Thymus (tissue), 11 donors: ENCODE results near the gene CNTN3. TPM values are rescaled to one million over a fixed set of nuclear protein-coding genes. Genes with fewer than 3 reads are reported as not detected.

Experiments used
- DNase-seq, 9 donors: peaks; one replicate each; pipeline ENCODE4 v3.0.0-alpha.2; 2013; ENCODE audit warnings: low spot score in 9 of 9, low read depth in 6 of 9, missing footprints in 1 of 9
- H3K27ac ChIP-seq, 2 donors: one replicate each; pipeline ENCODE4 v1.5.1; 2013; ENCODE audit warnings: control low read depth in 1 of 2, low read depth in 1 of 2, low read length in 1 of 2, mild to moderate bottlenecking in 1 of 2, moderate library complexity in 1 of 2
- H3K27me3 ChIP-seq, 2 donors: one replicate each; pipeline ENCODE4 v1.5.1; 2013; ENCODE audit warnings: low read length in 1 of 2; ENCODE audit not compliant: control insufficient read depth in 2 of 2, insufficient read depth in 1 of 2
- H3K36me3 ChIP-seq, 2 donors: one replicate each; pipeline ENCODE4 v1.5.1; 2013; ENCODE audit warnings: low read length in 1 of 2, mild to moderate bottlenecking in 1 of 2, moderate library complexity in 1 of 2; ENCODE audit not compliant: control insufficient read depth in 2 of 2, insufficient read depth in 2 of 2
- H3K4me1 ChIP-seq, 2 donors: one replicate each; pipeline ENCODE4 v1.5.1; 2013; ENCODE audit warnings: low read length in 2 of 2; ENCODE audit not compliant: control insufficient read depth in 2 of 2, insufficient read depth in 2 of 2
- H3K4me3 ChIP-seq, 2 donors: one replicate each; pipeline ENCODE4 v1.5.1; 2013; ENCODE audit warnings: low read length in 2 of 2, control low read depth in 1 of 2, mild to moderate bottlenecking in 1 of 2
- H3K9me3 ChIP-seq, 2 donors: one replicate each; pipeline ENCODE4 v1.5.1; 2013; ENCODE audit warnings: low read length in 1 of 2, mild to moderate bottlenecking in 1 of 2; ENCODE audit not compliant: control insufficient read depth in 2 of 2, insufficient read depth in 1 of 2
- WGBS: extraction: QIAGEN DNeasy Blood & Tissue Kit; methylation state at CpG from one replicate; pipeline ENCODE4 v1.1.7; 2013; 5-methylcytosine and 5-hydroxymethylcytosine counted together
- polyA plus RNA-seq: library from polyadenylated mRNA; stranded (reverse); fragments of 200-250 nt; gene quantifications from one replicate; pipeline ENCODE4 v1.2.3, GENCODE V29; 2013
- total RNA-seq: library from RNA; stranded (reverse); fragments of 120-200 nt; gene quantifications from one replicate; pipeline ENCODE4 v1.2.4, GENCODE V29; 2013
- donor health status: healthy.

The CNTN3 gene
- total and polyA plus RNA-seq, 2 donors = 2.1 to 3.7 TPM

DNA sequence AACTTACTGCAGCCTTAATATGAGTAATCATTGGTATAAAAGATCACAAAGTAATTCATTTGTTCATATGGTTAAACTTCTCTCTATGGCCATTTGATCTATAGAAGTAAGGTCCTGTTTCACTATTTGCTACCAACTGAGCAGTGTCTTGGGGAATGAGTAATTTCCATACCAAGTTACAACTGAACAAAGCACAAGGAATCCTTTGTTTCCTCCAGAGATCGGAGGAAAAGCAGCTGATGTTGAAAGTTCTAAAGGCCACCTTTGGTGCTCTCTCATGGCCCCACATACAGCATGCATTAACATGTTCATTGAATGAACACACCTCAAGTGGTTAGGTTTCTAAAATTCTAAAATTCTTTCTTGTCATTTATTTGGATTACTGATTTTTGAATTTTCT lies 7.1 kb upstream of the CNTN3 start:
- H3K4me3 ChIP-seq = no peak overlapping the region
- no peaks in the 10 kb centered on the region for H3K9me3 ChIP-seq
- H3K27me3 ChIP-seq = no peaks in the 10 kb centered on the region
- H3K36me3 ChIP-seq = no peaks in the 10 kb centered on the region
- H3K27ac ChIP-seq = no peak overlapping the region
- WGBS = 43% methylated on average over 1 of the region's 1 CpG
- no peak for DNase-seq
- H3K4me1 ChIP-seq = no peaks in the 10 kb centered on the region

DNA sequence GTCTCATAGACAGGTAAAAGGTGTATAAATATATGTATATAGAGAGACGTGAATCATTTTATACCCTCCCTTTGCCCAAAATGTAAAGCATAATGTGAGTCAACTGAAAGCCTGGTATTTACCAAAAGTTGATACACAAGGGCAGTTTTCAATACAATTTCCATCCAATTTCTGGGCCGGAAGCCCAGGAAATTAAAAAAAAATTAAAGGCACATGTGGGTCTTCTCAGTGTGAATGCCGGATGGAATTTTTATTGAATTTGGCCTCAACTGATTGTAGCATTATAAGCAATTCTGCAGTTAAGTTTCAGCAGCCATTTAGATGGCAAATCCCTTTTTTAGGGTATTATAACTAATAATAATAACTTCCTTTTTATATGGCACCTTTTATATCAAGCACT lies 3.3 kb upstream of the CNTN3 start:
- no peak for DNase-seq
- no peaks in the 10 kb centered on the region for H3K4me1 ChIP-seq
- no peak overlapping the region for H3K4me3 ChIP-seq
- WGBS = 97% methylated on average over 3 of the region's 3 CpGs
- H3K27me3 ChIP-seq = peaks cover 18 to 23% of the 10 kb centered on the region in 2 donors
- H3K27ac ChIP-seq = no peak overlapping the region
- H3K9me3 ChIP-seq = no peaks in the 10 kb centered on the region
- H3K36me3 ChIP-seq = no peaks in the 10 kb centered on the region

DNA sequence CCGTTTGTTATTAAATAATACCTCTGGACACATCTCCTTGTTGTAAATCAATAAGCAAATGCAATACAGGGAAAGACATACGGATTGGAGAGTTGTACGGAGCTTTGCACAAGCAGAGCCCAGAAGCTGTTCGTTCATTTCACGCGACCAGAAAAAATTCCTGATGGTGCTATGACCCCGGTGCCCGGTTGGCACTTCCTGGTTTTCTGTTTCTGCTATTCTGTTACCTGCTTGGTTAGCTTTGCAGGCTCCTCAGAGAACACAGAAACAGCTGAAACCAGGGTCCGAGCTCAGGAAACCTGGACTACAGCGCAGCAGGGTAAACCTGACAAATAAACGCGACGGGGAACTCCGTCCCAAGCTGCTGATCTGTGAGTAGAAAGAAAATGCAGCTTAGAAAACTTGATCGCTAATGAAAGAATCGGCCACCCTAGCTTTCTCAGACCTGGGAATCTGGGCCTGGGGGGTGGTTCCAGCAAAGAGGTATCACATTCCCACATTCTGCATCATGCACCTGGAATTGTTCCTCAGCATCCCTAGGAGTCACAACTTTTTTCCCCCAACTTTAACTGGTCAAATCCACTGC lies 845 bp downstream of the CNTN3 start:
- WGBS = 8% methylated on average over 16 of the region's 16 CpGs
- no peaks in the 10 kb centered on the region for H3K9me3 ChIP-seq
- no peaks in the 10 kb centered on the region for H3K36me3 ChIP-seq
- H3K4me3 ChIP-seq = peak overlapping the region; percentile 16 to 26
- no peaks in the 10 kb centered on the region for H3K4me1 ChIP-seq
- no peak for DNase-seq
- H3K27me3 ChIP-seq = peaks cover 18 to 25% of the 10 kb centered on the region in 2 donors
- no peak overlapping the region for H3K27ac ChIP-seq

DNA sequence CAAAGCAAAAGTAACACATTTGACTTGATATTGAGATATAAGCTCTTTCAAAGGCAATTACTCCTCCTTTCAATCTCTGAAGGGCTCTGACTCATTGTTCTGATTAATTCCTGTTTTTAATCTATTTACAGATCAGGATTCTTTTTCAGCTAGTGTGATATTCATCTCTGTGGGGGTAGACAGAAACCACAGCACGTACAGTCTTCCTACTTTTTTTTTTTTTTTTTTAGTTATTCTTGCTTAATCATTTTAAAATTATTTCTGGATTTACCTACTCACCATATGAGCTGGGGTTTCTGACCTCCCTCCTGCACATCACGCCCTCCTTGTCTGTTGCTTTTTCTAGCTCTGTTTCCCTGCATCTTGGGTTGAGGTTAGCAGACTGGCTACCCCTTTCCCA lies 1.4 kb downstream of the CNTN3 start:
- Histone ChIP-seq H3K36me3 (no peaks in the 10 kb centered on the region), H3K27me3 (peaks cover 18 to 25% of the 10 kb centered on the region in 2 donors), H3K27ac (no peak overlapping the region), H3K4me1 (no peaks in the 10 kb centered on the region), H3K9me3 (no peaks in the 10 kb centered on the region), H3K4me3 (no peak overlapping the region)
- WGBS = 4% methylated on average over 2 of the region's 2 CpGs
- no peak for DNase-seq

DNA sequence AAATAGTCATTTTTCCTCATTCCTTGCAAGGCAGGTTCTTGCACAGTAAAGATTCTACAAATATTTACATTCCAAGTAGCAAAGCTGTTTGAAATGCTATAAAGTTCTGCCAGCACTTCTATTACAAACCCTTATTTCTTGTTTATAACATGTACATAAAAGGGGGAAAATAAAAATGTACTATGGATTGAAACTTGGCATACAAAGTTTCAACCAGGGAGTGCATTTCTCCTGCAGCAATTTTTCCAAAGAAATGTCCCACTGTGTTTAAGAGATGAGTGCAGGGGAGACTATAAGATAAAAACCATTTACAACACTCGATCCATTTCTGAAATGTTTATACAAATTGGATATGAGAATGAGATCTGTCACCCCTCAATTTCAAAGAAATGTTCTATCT lies 3.3 kb downstream of the CNTN3 start:
- Histone ChIP-seq H3K27ac (no peak overlapping the region), H3K9me3 (no peaks in the 10 kb centered on the region), H3K4me1 (no peaks in the 10 kb centered on the region), H3K27me3 (peaks cover 18 to 25% of the 10 kb centered on the region in 2 donors), H3K4me3 (no peak overlapping the region), H3K36me3 (no peaks in the 10 kb centered on the region)
- DNase-seq = no peak
- 88% methylated on average over 1 of the region's 1 CpG for WGBS

DNA sequence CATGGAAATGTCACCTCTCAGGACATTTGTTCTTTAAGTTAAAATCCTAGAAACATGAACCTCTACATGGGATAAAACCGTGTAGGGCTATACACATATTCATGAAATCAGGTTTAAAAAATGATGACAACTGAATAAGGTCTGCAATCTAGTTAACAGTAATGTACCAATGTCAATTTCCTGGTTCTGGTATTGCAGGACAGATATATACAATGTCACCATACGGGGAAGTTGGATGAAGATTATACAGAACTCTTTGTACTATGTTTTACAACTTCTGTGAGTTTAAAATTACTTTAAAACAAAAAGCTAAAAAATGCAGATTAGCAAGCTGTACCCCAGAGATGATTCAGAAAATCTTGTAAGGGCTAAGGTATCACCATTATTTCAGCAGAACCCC lies 6.7 kb downstream of the CNTN3 start:
- H3K27me3 ChIP-seq = peaks cover 0 to 2% of the 10 kb centered on the region in 2 donors
- no peaks in the 10 kb centered on the region for H3K36me3 ChIP-seq
- WGBS = 88% methylated on average over 2 of the region's 2 CpGs
- H3K4me3 ChIP-seq = no peak overlapping the region
- H3K4me1 ChIP-seq = no peaks in the 10 kb centered on the region
- DNase-seq = no peak
- H3K9me3 ChIP-seq = no peaks in the 10 kb centered on the region
- H3K27ac ChIP-seq = no peak overlapping the region

DNA sequence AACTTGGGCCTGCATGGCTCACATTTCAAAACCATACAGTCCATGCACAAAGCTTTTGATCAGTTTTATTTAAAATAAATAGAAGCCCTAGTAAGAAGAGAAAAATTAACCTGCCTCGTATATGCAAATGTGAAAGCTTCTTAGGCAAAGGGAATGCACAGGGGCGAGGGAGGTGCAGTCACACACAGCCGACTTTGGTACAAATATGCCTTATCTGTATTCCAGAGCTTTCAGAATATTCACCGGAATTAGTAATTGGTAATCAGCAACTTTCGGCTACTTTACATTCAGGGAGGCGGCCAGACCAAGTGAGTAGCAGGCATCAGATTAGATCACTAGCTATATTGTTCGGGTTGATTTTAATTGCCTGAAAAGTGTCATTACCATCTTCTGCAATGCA lies 7.5 kb downstream of the CNTN3 start:
- DNase-seq = no peak
- Histone ChIP-seq H3K4me1 (no peaks in the 10 kb centered on the region), H3K27me3 (no peaks in the 10 kb centered on the region), H3K9me3 (no peaks in the 10 kb centered on the region), H3K36me3 (no peaks in the 10 kb centered on the region), H3K27ac (no peak overlapping the region), H3K4me3 (no peak overlapping the region)
- 97% methylated on average over 7 of the region's 7 CpGs for WGBS

DNA sequence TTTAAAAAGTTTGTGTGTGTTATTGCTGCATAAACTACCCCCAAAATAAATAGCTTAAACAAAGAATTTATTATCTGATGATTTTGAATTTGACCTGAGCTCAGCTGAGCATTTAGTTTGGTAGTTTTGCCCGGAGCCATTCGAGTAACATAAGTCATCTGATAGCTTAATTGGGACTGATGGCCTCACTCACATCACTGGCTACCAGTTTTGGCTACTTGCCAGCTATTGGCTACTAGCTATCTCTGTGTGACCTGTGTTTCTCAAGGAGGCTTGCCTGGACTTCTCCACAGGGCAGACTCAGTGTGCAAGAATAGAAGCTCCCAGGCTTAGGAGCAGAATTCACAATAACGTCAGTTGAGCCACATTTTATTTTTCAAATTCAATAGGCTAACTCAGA lies 9.0 kb downstream of the CNTN3 start:
- H3K4me1 ChIP-seq = no peaks in the 10 kb centered on the region
- H3K27me3 ChIP-seq = no peaks in the 10 kb centered on the region
- no peaks in the 10 kb centered on the region for H3K36me3 ChIP-seq
- no peak overlapping the region for H3K4me3 ChIP-seq
- H3K27ac ChIP-seq = no peak overlapping the region
- no peak for DNase-seq
- H3K9me3 ChIP-seq = no peaks in the 10 kb centered on the region
- WGBS = 91% methylated on average over 3 of the region's 3 CpGs

DNA sequence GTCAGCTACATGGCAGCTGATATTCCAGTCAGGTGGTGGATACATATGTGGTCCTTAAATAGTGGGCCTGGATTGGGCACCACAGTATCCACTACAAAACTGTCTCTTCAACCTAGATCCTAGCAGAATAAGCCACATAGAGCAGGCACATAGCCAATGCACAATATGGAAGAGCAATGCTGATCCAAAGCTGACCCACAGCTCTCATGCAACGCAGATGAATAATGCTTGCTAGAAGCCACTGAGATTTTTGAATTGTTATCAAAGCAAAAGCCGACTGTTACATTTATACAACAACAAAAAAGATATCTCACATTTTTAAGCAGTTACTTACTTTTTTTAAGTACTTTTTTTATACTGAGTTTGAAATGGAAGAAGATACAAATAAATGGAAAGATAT lies 11.2 kb downstream of the CNTN3 start:
- Histone ChIP-seq H3K9me3 (no peaks in the 10 kb centered on the region), H3K27ac (no peak overlapping the region), H3K4me1 (no peaks in the 10 kb centered on the region), H3K36me3 (no peaks in the 10 kb centered on the region), H3K4me3 (no peak overlapping the region), H3K27me3 (no peaks in the 10 kb centered on the region)
- no peak for DNase-seq
- 90% methylated on average over 2 of the region's 2 CpGs for WGBS

DNA sequence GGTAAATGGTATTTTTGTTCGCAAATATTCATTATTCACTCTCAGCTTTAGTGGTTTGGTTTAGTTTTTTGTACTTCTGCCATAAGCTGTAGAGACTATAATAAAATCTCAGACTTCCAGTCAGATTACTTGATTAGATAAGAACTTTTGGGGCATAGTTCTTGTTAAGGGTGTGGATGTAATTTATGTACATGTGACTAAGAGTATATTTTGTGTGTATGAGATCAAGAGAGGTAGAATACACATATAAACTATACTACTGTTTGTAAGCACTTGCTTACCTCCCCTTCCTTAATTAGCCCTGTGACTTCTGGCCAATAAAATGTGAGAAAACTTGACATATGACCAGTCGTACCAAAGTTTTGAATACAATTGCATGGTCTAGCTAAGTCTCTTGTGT lies 12.0 kb downstream of the CNTN3 start:
- Histone ChIP-seq H3K27ac (no peak overlapping the region), H3K4me3 (no peak overlapping the region), H3K4me1 (no peaks in the 10 kb centered on the region), H3K27me3 (no peaks in the 10 kb centered on the region), H3K36me3 (no peaks in the 10 kb centered on the region), H3K9me3 (no peaks in the 10 kb centered on the region)
- DNase-seq = no peak
- WGBS = 94% methylated on average over 2 of the region's 2 CpGs
